ENCODE measurements around the gene ARID1B. TPM values are rescaled to one million over a fixed set of nuclear protein-coding genes. Genes with fewer than 3 reads are reported as not detected.
A peak's percentile ranks its signal among the peaks of the same experiment; 100 is the strongest.

ARID1B gene
- total and polyA plus RNA-seq, 12 donors, result 11.2 to 63.2 (median 52.2) TPM

DNA sequence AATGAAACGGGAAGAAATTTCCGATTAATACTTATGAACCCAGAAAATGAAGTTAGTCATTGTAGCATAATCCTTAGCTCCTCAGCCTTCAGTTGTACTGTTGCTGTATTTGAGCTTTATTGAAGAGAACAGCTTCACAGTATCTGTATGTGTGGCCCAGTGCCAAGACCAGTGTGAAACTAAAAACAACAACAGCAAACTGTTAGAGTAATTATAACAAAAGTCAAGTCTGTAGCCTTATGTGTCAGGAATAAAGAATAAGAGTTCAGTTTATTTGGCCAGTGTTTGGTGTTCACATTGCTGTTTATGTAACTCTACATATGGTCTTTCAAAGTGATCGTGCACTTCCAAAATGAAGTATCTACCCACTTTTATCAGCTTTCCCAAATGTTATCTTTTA is 70.9 kb downstream of the ARID1B start:
- ATAC-seq (peak in 6 of 8 donors; percentile 34 to 64 (median 50)), DNase-seq (peak in 1 of 2 donors; percentile 54)
- intact Hi-C loops (cut with DNase I), result loop anchor here in 5 of 10 donors (5.0 kb wide), 2 partner anchors 61 to 66 kb away; no protein-coding TSS in a partner anchor
- TF ChIP-seq, protein P1, sequence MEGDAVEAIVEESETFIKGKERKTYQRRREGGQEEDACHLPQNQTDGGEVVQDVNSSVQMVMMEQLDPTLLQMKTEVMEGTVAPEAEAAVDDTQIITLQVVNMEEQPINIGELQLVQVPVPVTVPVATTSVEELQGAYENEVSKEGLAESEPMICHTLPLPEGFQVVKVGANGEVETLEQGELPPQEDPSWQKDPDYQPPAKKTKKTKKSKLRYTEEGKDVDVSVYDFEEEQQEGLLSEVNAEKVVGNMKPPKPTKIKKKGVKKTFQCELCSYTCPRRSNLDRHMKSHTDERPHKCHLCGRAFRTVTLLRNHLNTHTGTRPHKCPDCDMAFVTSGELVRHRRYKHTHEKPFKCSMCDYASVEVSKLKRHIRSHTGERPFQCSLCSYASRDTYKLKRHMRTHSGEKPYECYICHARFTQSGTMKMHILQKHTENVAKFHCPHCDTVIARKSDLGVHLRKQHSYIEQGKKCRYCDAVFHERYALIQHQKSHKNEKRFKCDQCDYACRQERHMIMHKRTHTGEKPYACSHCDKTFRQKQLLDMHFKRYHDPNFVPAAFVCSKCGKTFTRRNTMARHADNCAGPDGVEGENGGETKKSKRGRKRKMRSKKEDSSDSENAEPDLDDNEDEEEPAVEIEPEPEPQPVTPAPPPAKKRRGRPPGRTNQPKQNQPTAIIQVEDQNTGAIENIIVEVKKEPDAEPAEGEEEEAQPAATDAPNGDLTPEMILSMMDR (IDR thresholded peaks at IDR 0.05), result no peak
- Histone ChIP-seq H3K4me1 (peaks cover 35 to 100% (median 99%) of the 10 kb centered on the region in 9 donors), H3K27ac (peak overlapping the region; percentile 17 to 78 (median 66)), H3K36me3 (no peaks in the 10 kb centered on the region), H3K9me3 (no peaks in the 10 kb centered on the region), H3K27me3 (no peaks in the 10 kb centered on the region), H3K4me3 (peak overlapping the region in 5 of 10 donors; percentile 5 to 20 (median 9))
- WGBS, 2 donors, result 26 to 33% methylated on average over 3 of the region's 3 CpGs

DNA sequence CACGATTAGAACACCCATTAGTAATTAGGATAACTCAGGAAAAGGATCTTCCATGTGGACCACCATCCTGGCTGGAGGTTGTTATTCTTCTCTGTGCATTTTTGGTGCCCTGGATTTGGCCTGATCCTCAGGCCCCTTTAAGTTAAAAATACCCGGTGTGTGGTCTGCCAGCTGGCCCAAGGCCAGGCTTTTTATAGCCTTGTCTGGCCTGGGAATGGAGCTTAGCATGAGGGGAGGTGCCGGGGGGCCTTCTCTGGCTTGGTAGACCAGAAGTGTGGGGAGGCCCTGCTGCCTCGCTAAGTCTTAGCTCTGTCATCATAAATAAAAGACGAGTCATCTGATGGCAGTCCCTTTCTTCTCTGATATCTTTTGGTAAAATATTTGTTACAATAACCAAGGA is 71.4 kb downstream of the ARID1B start:
- no peaks in the 10 kb centered on the region for H3K36me3 ChIP-seq
- 2 to 10% methylated on average over 5 of the region's 5 CpGs for WGBS, 2 donors
- H3K27ac ChIP-seq, result peak overlapping the region in 9 of 10 donors; percentile 2 to 78 (median 66)
- no peaks in the 10 kb centered on the region for H3K9me3 ChIP-seq
- ATAC-seq (peak; percentile 82 to 91 (median 85)), DNase-seq (peak; percentile 81 to 89)
- peak overlapping the region in 5 of 10 donors; percentile 5 to 20 (median 9) for H3K4me3 ChIP-seq
- H3K27me3 ChIP-seq, result no peaks in the 10 kb centered on the region
- peaks cover 35 to 100% (median 99%) of the 10 kb centered on the region in 9 donors for H3K4me1 ChIP-seq
- TF ChIP-seq, protein P1 (IDR thresholded peaks at IDR 0.05), result no peak
- intact Hi-C loops (cut with DNase I), result loop anchor here in 5 of 10 donors (5.0 kb wide), 2 partner anchors 61 to 66 kb away; no protein-coding TSS in a partner anchor

DNA sequence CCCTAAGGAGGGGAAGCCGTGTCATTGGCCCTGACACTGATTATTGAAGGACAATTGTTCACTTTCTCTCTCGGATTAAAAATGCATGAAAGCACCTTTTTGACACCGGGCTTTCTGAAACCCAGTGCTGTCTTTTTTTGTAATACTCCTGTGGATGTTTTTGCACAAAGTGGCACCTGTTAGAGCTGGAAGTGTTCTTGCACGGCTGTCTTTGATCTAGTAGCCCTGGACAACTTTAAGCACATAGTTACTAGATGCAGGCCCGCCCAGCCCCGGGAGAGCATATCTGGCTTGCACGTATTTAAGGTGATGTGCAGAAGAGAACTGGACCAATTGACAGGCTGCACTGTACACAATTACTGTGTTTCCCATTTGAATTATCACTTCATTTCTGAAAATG is 72.6 kb downstream of the ARID1B start:
- Histone ChIP-seq H3K4me3 (no peak overlapping the region), H3K4me1 (peaks cover 35 to 100% (median 91%) of the 10 kb centered on the region in 9 donors), H3K27me3 (no peaks in the 10 kb centered on the region), H3K36me3 (no peaks in the 10 kb centered on the region), H3K9me3 (no peaks in the 10 kb centered on the region), H3K27ac (peak overlapping the region in 7 of 10 donors; percentile 2 to 78 (median 66))
- TF ChIP-seq, protein P1 (IDR thresholded peaks at IDR 0.05), result no peak
- intact Hi-C loops (cut with DNase I), result loop anchor here in 5 of 10 donors (5.0 kb wide), 2 partner anchors 63 to 68 kb away; no protein-coding TSS in a partner anchor
- DNase-seq (no peak), ATAC-seq (peak in 1 of 8 donors; percentile 30)
- WGBS, 2 donors, result 26 to 38% methylated on average over 7 of the region's 7 CpGs

DNA sequence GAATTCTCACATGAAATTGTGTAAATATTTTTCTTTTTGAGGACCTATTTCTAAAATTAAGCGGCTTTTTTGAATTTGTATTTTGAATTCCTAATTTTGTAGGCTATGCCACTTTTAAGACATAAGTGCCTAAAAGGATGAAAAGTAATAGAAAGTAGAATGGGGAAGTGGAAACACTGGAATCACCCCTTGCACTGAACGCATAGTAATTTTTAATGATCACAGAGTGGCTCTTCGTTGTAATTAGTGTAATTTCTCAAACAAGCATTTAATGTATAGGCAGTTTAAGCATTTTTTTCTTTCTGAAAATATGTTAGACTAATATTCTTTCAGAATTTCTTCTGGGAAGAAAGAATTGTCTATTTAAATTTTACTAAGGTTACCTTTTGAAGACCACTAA is 73.2 kb downstream of the ARID1B start:
- ATAC-seq (no peak), DNase-seq (no peak)
- TF ChIP-seq, protein P1 (IDR thresholded peaks at IDR 0.05), result no peak
- WGBS, 2 donors, result 90% methylated on average over 3 of the region's 3 CpGs
- intact Hi-C loops (cut with DNase I), result no loop called here
- Histone ChIP-seq H3K4me1 (peaks cover 33 to 98% (median 89%) of the 10 kb centered on the region in 9 donors), H3K27me3 (no peaks in the 10 kb centered on the region), H3K4me3 (no peak overlapping the region), H3K9me3 (no peaks in the 10 kb centered on the region), H3K36me3 (no peaks in the 10 kb centered on the region), H3K27ac (peak overlapping the region in 5 of 10 donors; percentile 37 to 78 (median 65))

All from heart right ventricle (tissue), 16 donors.